ENCODE data around the gene POU2F2.

GRCh38 chr19:42134535-42135070 lies 2.4 kb upstream of the POU2F2 start:
- TF ChIP-seq CTCF (IDR thresholded peaks at IDR 0.05): no peak
- TF ChIP-seq POLR2A (IDR thresholded peaks at IDR 0.05): no peak
- no peak for TF ChIP-seq POLR2AphosphoS5 (IDR thresholded peaks at IDR 0.05)
